GM19043 (cell line): Measurements from ENCODE around the gene ASB6.

Experiments
- ATAC-seq: cut with Tn5 transposase; IDR thresholded peaks from one replicate; pipeline ENCODE4 v1.9.1; 2021; ENCODE audit warnings: low read depth; ENCODE audit not compliant: unreplicated experiment

Gene ASB6

GRCh38 chr9:129590466-129590865 is 51.5 kb downstream of the ASB6 start:
- no peak for ATAC-seq

GRCh38 chr9:129587487-129588262 is 54.3 kb downstream of the ASB6 start:
- no peak for ATAC-seq

- no peak for ATAC-seq
Observed at GRCh38 chr9:129586685-129587084, 55.3 kb downstream of the ASB6 start.

GRCh38 chr9:129586245-129586644 is 55.7 kb downstream of the ASB6 start:
- no peak for ATAC-seq

GRCh38 chr9:129585352-129585751 is 56.6 kb downstream of the ASB6 start:
- no peak for ATAC-seq
